HG03439 (cell line): ENCODE data around the gene PDZD7.

Experiments
- ATAC-seq: cut with Tn5 transposase; IDR thresholded peaks from one replicate; pipeline ENCODE4 v1.9.1; 2021; ENCODE audit warnings: mild to moderate bottlenecking, moderate library complexity; ENCODE audit not compliant: unreplicated experiment

Gene PDZD7

DNA sequence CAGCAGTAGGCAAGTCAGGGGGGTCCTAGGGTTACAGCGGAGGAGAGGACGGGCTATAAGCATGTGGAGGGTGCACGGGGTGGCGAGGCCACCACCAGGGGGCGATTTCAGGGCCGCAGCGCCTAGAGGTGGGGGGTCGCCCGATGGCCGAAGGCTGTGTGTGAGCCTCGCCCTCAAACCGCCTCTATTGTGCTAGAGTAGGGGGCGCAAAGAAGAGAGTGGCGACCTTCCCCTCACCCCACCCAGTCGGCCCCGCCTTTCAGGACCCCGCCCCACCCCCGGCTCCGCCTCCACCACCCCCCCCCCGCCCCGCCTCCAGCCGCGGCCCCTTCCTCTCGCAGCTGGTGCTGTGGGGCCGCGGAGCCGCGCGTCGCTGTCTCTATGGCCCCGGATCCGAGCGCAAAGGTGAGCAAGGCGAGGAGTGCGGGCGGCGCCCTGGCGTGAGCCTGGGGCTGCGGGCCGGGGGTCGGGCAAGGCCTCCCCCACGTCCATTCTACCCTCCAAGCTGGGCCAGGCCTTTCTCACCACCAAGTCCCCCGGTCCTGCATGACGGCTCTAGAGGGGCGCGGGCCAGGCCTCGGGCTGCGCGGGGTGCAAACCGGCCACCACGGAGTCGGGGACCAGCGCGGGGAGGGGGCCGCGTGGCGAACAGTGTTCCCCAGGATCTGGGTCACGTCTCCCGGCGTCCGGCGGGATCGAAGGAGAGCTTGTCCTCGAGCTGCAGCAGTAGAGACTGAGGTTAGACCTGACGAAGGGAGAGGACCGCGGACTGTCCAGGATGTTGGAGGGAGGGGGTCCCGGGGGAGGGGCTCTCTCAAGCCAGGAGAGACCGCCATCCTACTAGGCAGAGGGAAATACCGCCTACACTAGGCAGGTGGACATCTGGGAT, 61.5 kb downstream of the PDZD7 start, which contains the start of gene SEMA4G:
SEMA4G (plus strand) TSS at position 318 of the 889 bp plus-strand sequence. CDS start 3,409 bp downstream, outside the sequence.
- no peak for ATAC-seq

DNA sequence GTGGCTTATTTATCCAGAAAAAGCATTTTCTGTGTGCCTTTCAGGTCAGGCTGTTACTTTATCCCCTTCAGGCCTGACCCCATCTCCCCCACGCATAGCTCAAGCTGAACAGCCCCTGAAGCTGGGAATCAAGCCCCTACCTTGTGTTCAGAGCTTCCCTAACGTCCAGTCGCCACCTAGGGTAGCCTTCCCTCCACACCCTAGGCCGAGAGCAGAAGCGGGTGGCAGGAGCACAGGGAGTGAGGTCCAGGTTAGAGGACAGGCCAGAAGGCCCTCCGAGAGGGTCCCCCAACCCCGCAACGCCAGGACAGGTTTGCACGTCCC, 62.1 kb downstream of the PDZD7 start:
- ATAC-seq = no peak

DNA sequence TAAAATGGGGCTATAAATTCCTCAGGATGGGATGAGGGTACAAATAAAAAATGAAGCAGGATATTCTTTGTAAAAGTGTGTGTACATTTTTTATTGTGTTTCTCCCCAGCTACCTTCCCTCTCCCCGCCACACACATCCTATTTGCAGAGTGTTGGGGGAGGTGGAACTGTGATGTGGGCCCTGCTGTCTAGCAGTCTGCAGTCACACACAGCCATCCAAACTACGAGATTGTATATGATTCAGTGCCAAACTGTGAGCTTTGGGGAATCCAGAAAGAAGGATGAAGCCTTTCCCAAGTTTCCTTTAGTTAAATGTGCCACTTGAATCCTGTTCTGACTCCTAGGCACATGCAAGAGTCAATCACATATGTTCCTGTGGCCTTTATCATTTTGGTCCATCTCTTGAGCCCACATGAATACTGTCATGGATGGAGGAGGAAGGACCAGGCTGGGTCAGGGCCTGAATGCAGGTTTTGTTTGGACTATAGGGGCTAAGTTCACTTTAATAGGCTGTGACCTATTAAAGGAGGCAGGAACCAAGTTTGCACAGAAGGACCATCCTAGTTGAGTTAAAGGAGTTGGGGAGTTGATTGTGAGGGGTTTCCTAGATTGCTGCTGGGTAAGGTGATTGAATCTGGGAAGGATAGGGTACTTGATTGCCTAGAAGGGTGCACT, 62.7 kb downstream of the PDZD7 start:
- ATAC-seq = no peak

DNA sequence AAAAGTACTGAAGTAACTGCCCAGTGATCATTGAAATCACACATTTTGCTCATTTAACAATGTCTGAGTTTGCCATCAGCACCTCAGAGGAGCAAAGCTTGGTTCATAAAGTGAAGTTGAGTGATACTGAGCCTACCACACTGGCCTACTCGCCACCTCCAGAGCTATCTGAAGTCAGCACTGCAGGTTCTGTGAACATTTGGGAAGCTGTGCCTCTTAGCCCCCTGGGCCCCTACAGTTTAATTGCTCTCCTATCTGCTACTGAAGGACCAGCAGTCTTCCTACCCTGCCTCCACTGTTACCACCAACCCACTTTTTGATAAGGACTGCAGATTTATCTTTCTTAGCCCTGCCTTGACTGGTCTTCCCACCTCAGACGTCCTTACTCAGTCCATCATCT, 63.6 kb downstream of the PDZD7 start:
- ATAC-seq = no peak

DNA sequence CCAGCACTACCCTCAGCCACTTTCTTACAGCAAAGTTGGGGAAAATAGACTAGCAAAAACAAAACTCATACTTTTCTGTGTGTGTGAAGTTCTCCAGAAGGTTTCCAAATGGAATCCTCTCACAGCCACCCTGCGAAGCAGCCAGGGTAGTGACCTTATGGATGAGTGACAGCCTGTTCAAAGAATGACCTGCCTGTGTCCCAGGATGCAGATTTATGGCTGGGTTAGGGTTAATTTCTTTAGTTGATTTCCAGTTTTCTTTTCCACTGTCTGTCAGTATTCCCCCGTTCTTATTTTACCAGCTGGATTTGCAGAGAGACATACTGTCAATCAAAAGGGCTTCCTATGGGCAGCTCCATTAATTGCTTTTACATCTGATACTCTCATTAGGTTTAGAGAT, 64.0 kb downstream of the PDZD7 start:
- no peak for ATAC-seq

DNA sequence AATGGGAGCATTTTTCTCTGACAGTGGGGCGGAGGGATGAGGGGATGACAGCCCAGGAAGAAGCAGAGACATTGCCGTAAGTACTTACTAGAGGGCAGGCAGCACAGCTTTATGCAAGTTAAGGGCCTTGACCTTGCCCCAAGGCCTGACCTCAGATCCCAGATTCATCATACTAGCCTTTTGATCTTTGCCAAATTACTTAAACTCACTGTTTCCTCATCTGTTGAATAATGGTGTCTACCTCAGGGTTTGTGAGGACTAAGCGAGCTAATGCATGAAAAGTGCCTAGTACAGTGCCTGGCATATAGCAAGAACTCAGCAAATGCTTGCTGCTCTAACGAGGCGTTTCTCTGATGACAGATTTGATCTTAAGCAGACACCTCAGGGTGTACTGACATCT, 65.1 kb downstream of the PDZD7 start:
- no peak for ATAC-seq

DNA sequence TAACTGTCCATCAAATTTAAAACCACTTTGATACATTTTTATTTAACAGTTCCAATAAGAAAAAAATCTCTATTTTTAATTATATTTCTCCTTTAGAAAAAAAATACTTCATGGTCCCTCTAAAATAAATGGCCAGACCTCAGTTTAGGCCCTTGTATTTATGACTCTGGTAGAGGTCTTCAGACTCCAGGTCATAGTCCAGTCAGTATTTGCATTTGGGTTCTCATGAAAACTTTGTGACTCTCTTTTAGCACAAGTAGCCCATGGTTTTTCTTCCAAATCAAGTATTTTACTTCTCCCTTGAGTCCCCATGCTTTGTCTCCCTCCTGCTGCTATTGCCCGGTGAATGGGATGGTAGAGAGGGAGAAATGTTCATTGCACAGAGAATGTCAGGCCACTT, 67.1 kb downstream of the PDZD7 start:
- no peak for ATAC-seq

DNA sequence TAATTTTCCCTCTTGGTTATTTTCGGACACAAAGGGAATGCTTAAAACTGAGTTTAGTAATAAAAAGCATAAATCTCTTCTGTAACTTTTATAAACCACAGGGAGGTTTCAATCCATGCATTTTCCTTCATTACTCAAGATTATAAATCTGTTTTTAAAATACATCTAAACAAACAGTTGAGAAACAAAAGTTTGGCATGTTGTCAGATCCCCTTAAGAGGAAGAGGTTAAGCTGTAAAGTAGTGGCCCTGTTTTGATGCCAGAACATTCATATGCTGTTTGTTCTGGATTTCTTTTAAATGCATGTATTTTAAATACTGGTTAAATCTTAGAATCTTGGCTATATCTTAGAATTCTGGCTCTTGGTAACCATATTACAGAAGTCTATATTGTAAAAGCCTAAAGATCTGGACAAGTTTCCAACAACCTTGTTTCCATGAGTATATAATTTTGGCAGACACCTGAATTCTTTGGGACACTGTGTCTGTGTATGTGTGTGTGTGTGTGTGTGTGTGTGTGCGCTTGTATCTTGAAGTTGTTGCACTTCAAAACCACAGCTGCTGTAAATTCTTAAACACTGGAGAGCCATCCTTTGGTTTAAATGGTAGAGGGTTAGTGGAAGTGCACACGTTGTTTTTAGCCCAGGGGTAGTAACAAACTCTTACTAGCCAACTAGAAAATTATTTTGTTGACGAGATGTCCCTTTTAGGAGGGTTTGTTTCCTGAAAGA, 68.4 kb downstream of the PDZD7 start:
- no peak for ATAC-seq

DNA sequence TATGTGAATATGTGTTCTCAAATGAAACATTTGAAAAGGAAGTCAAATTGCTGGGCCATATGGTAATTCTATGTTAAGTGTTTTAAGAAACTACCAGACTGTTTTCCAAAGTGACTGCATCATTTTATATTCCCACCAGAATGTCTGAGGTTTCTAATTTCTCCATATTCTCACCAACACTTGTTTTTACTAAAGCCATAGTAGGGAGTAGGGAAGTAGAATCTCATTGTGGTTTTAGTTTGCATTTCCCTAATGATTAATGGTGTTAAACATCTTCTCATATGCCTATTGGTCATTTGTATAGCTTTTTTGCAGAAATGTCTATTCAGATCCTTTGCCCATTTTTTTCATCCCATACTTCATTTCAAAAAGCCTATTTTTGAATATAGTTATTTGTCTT, 70.7 kb downstream of the PDZD7 start:
- no peak for ATAC-seq
